SW480 (cell line): Measurements from ENCODE around the gene ERGIC2.
A peak's percentile ranks its signal among the peaks of the same experiment; 100 is the strongest.
"Not testable (repeated sequence)": the region's sequence is repeated elsewhere in the genome, so short reads cannot be mapped to it uniquely, and the experiment has no call there.

ENCODE experiments used
- DNase-seq: peaks from one replicate; pipeline ENCODE4 v3.0.0-alpha.2; 2016; ENCODE audit warnings: low spot score

Gene ERGIC2, protein sequence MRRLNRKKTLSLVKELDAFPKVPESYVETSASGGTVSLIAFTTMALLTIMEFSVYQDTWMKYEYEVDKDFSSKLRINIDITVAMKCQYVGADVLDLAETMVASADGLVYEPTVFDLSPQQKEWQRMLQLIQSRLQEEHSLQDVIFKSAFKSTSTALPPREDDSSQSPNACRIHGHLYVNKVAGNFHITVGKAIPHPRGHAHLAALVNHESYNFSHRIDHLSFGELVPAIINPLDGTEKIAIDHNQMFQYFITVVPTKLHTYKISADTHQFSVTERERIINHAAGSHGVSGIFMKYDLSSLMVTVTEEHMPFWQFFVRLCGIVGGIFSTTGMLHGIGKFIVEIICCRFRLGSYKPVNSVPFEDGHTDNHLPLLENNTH

GRCh38 chr12:29380536-29381523, at the start of gene ERGIC2:
Gene ERGIC2 (minus strand): TSS chr12:29381172. CDS start chr12:29371633, 9,539 bp downstream.
- peak; percentile 100 for DNase-seq

GRCh38 chr12:29430716-29431044, 49.7 kb upstream of the ERGIC2 start:
- DNase-seq, result no peak

DNA sequence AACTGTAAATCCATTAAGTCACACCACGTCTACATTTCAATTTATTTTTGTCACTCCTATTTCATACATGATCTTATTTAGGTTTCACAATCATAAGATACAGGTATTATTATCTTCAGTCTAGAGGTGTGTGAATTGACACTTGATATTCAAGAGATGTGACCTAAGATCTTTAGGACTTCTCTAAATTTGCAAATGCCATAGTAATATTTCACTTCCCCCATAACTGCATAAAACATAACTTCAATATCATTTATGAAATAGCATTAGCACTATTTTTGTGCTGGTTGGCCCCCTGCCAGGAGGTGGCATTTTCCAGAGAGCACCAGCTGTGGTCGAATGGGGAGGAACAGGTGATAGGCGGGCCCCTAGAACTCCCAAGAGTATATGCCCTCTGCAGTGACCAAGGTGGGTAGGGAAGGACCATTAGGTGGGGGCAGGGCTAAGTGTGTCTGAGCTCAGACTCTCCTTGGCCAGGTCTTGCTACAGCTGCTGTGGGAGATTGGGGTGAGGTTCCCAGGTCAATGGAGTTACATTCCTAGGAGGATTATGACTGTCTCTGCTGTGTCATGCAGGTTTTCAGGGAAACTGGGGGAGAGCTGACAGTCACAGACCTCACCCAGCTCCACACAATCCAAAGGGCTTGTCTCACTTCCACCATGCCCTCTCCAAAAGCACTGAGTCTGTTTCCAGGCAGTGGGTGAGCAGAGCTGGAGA, 49.2 kb upstream of the ERGIC2 start:
- no peak for DNase-seq

DNA sequence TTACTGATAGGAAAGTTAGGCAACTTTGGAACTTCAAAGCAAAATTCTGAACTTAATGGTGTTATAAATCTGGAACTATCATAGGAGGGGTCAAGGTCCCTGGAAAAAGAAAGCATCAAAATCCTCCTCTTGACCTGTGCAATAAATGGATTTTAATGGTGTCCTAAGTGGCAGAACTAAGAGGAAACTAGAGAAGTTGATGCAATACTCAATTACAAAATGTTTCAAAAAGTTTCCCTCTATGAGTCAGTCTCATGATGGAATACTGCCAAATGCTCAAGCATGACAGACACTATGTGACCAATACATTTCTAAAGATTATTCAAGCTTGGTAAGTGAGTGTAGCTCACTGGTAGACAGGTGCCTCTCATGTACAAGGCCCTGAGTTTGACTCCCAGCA, 47.7 kb upstream of the ERGIC2 start:
- DNase-seq, result peak; percentile 15

DNA sequence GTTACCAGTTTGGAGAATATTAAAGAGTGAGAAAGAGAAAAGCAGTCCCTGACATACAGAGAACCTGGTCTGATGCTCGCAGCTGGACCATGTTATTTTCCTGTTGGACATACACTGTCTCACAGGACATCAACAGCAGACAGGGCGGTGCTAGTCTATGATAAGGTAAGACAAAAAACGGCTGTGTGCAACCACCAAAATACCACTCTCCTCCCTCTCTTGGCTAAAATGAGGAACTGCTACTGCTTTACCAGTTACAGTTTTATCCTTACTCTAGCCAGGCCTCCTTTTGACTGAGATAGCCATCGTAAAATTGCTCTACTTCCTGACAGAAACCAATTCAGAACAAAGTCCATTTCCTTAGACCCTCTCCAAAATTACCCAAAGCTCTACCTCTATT, 47.0 kb upstream of the ERGIC2 start:
- peak; percentile 36 for DNase-seq

DNA sequence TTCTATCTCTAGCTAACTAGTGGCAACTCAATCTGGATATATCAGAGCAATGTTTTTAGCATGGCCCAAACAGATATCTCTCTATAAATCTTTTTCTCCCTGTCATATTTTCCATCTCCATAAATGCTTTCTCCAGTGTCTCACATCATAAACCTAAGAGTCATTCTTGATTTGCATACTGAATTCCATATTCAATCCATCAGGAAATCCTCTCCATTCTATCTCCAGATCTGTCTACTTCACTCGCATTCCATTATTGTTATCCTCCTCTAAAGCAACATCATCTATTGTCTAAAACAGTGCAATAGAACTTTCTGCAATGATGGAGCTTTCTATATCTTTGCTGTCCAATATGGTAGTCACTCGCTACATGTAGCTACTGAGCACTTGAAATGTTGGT, 45.5 kb upstream of the ERGIC2 start:
- no peak for DNase-seq

DNA sequence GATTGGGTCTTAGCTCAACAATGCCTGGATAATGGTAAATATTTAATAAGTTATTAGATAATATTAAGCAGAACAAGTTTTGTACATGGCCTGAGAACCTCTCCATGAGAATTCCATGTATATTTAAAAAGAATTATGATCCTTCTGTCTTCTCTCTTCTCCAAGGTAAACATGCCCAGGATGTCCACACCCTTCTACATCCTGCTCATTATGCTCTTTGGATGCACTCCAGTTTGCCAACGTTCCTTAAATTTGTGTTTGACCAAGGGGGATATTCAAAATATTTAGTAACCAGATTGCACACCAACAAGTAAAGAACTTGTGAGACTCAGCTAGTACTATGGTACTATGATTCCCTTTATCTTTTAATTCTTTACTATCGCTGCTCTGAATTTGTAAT, 44.8 kb upstream of the ERGIC2 start:
- DNase-seq, result no peak

DNA sequence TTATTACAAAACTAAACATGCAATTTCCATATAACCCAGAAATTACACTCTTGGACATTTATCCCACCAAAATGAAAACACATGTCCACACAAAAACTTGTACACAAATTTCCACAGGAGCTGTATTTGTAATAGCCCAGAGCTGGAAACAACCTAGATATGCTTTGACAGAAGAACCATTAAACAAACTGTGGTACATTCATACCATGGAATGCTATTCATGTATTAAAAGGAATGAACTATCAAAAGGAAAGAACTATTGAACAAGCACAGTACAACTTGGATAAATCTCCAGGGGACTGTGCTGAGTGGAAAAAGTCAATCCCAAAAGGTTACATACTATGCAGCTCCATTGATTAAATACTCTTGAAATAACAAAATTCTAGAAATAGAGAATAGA, 35.8 kb upstream of the ERGIC2 start:
- DNase-seq, result no peak

DNA sequence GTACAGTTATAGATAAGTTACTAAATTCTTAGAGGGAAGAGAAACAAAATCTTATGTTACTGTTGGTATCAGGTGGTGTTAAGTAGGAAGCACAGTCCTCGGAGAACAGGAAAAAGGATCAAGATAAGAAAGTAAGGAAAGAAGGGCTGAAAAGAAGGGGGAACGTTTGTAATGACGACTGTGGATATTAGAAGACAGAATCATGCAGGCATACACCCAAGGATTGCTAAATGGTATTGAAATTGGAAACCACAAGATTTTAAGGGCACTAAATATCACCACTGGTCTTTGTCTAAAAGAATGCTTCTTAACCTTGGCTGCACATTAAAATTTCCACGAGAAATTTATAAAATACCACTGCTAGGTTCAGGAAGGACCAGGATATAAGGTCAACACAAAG, 34.1 kb upstream of the ERGIC2 start:
- no peak for DNase-seq

DNA sequence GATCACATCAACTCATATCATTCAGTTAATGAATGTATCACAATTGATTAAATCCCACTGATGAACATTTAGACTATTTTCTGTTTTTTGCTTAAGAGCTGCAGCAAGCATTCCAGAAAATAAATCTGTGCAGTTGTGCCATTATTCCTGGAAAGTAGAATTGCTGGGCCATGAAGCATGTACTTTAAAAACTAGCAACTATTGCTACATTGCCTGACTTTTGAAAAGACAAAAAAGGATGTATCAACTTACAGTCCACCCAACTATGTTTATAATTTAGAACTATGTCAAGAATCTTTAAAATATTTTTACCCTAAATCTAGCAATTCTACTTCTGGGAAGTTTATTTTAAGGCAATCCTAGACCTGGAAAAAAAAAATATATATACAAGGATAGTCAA, 33.4 kb upstream of the ERGIC2 start:
- DNase-seq, result no peak

DNA sequence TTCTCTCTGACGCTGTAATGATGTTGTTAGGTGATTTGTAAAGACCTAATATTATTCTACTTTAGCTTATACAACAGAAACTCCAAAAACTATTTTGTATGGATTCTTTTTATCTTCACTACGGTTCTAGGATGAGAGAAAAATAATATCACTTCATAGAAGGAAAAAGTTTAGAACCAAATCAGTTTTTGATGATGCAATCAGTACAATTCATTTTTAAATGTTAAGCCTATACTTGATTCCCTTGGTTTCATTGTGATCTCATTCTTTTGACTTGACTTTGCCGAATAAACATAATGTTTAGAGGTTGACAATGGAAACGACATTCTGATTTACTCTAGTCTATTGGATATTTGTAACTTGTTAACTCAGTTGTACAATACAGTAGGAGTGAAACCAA, 24.6 kb upstream of the ERGIC2 start:
- no peak for DNase-seq

GRCh38 chr12:29403991-29404390, 23.0 kb upstream of the ERGIC2 start:
- no peak for DNase-seq

DNA sequence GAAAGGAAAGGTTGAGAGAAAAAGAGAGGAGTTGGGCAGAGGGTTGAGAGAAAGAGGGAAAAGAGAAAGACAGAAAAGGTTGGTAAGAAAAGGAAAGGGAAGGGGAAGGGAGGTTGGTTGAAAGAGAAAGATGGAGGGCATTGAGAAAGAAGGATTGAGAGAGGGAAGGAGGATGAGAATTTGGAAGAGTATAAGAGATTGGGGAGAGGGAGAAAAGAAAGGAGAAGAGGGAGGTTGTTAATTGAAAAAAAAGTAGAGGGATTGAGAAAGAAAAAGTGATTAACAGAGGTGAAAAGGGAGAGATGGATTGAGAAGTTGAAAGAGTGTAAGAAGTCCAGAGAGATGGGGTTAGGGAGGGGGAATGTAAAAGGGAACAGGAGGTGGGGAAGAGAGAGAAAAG, 21.5 kb upstream of the ERGIC2 start:
- no peak for DNase-seq

- DNase-seq, result no peak
Measured at GRCh38 chr12:29398495-29398894, 17.5 kb upstream of the ERGIC2 start.

- no peak for DNase-seq
Measured at GRCh38 chr12:29396774-29397173, 15.8 kb upstream of the ERGIC2 start.

GRCh38 chr12:29395356-29395755, 14.4 kb upstream of the ERGIC2 start:
- no peak for DNase-seq

GRCh38 chr12:29390419-29390818, 9.4 kb upstream of the ERGIC2 start:
- DNase-seq, result not testable (repeated sequence)

DNA sequence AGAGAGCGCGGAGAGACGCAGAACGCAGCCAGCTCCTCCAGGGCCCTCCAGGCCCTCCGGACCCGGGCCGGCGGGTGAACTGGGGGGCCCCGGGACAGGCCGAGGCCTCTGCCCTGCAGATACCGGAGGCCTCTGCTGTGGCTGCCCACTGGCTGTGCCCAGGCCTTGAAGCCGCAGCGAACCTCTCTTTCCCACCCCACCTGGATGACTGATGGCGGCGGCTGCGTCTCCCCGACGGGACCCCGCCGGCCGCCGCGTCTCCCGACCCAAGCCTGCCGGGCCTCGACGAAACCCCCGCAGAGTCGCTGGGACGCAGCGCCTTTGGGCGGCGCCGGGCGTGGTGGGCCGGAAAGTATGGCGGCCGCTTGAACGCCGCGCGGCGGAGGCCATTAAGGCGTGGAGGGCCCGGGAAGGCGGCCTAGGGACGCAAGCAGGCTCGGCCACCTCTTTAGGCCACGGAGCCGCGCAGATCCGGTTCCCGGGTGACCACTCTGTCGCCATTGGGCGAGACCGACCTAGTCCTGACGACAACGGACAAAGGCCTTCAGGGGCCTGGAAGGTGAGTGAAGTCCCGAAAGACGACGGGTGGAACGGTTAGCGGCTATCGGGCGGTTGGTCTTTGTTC, 8.4 kb upstream of the ERGIC2 start:
- DNase-seq, result no peak

DNA sequence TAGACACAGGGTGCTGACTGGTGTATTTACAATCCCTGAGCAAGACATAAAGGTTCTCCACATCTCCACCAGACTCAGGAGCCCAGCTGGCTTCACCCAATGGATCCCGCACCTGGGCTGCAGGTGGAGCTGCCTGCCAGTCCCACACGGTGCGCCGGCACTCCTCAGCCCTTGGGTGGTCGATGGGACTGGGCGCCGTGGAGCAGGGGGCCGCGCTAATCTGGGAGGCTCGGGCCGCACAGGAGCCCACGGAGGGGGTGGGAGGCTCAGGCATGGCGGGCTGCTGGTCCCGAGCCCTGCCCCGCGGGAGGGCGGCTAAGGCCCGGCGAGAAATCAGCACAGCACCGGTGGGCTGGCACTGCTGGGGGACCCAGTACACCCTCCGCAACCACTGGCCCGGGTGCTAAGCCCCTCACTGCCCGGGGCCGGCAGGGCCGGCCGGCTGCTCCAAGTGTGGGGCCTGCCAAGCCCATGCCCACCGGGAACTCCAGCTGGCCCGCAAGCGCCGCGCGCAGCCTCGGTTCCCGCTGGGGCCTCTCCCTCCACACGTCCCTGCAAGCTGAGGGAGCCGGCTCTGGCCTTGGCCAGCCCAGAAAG, 5.2 kb upstream of the ERGIC2 start:
- not testable (repeated sequence) for DNase-seq

DNA sequence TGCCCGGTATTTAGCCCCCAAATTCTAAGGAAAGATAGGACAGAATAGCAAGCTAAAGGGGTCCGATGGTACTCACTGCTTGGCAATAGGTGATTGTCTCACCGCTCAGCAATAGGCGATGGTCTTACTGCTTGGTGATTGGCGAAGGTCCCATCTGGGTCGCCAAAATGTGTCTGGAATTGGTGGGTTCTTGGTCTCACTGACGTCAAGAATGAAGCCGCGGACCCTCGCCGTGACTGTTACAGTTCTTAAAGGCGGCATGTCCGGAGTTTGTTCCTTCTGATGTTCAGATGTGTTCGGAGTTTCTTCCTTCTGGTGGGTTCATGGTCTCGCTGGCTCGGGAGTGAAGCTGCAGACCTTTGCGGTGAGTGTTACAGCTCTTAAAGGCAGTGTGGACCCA, 4.2 kb upstream of the ERGIC2 start:
- not testable (repeated sequence) for DNase-seq

- no peak for DNase-seq
Measured at GRCh38 chr12:29382251-29382650, 1.3 kb upstream of the ERGIC2 start.

GRCh38 chr12:29376118-29376517, 4.9 kb downstream of the ERGIC2 start:
- no peak for DNase-seq
